GM21723 (cell line): ENCODE results near the gene MAP1LC3A.
A peak's percentile ranks its signal among the peaks of the same experiment; 100 is the strongest.
"Not testable (repeated sequence)": the region's sequence is repeated elsewhere in the genome, so short reads cannot be mapped to it uniquely, and the experiment has no call there.

Experiments used
- ATAC-seq: cut with Tn5 transposase; IDR thresholded peaks from one replicate; pipeline ENCODE4 v1.9.1; 2021; ENCODE audit warnings: mild to moderate bottlenecking, moderate library complexity; ENCODE audit not compliant: unreplicated experiment

Gene MAP1LC3A

GRCh38 chr20:34558320-34559218 lies at the start of gene MAP1LC3A:
MAP1LC3A (plus strand) TSS chr20:34558718; CDS start chr20:34558869, 151 bp downstream.
- ATAC-seq = no peak

GRCh38 chr20:34510575-34510974 lies 47.9 kb upstream of the MAP1LC3A start:
- no peak for ATAC-seq

- ATAC-seq = no peak
These were observed 46.6 kb upstream of the MAP1LC3A start for GRCh38 chr20:34511891-34512265.

- ATAC-seq = no peak
These were observed 46.1 kb upstream of the MAP1LC3A start for GRCh38 chr20:34512266-34512954.

GRCh38 chr20:34512955-34513419 lies 45.5 kb upstream of the MAP1LC3A start:
- no peak for ATAC-seq

- not testable (repeated sequence) for ATAC-seq
These were observed 44.5 kb upstream of the MAP1LC3A start for GRCh38 chr20:34514034-34514433.

GRCh38 chr20:34514897-34515483 lies 43.5 kb upstream of the MAP1LC3A start:
- no peak for ATAC-seq

GRCh38 chr20:34515484-34516246 lies 42.9 kb upstream of the MAP1LC3A start:
- ATAC-seq = peak; percentile 60

- ATAC-seq = peak; percentile 71
These were observed 42.0 kb upstream of the MAP1LC3A start, which contains the start of gene DYNLRB1 for GRCh38 chr20:34516247-34517113. DYNLRB1 (plus strand) TSS chr20:34516422; CDS start chr20:34516459, 37 bp downstream.

- no peak for ATAC-seq
These were observed 41.4 kb upstream of the MAP1LC3A start for GRCh38 chr20:34517114-34517505.

GRCh38 chr20:34518863-34519262 lies 39.7 kb upstream of the MAP1LC3A start:
- not testable (repeated sequence) for ATAC-seq

- not testable (repeated sequence) for ATAC-seq
These were observed 38.7 kb upstream of the MAP1LC3A start for GRCh38 chr20:34519841-34520240.

GRCh38 chr20:34522969-34523871 lies 35.3 kb upstream of the MAP1LC3A start:
- no peak for ATAC-seq

GRCh38 chr20:34524426-34524825 lies 34.1 kb upstream of the MAP1LC3A start:
- no peak for ATAC-seq

- no peak for ATAC-seq
These were observed 33.2 kb upstream of the MAP1LC3A start for GRCh38 chr20:34525342-34525708.

GRCh38 chr20:34525709-34526416 lies 32.7 kb upstream of the MAP1LC3A start:
- ATAC-seq = no peak

- ATAC-seq = no peak
These were observed 32.1 kb upstream of the MAP1LC3A start for GRCh38 chr20:34526466-34526865.

- no peak for ATAC-seq
These were observed 31.5 kb upstream of the MAP1LC3A start for GRCh38 chr20:34527016-34527415.
